HG02981 (cell line): ENCODE results near the gene FBXO38.

Source experiments
- ATAC-seq: cut with Tn5 transposase; IDR thresholded peaks from one replicate; pipeline ENCODE4 v1.9.1; 2021; ENCODE audit warnings: mild to moderate bottlenecking, moderate library complexity; ENCODE audit not compliant: unreplicated experiment

Gene FBXO38, protein sequence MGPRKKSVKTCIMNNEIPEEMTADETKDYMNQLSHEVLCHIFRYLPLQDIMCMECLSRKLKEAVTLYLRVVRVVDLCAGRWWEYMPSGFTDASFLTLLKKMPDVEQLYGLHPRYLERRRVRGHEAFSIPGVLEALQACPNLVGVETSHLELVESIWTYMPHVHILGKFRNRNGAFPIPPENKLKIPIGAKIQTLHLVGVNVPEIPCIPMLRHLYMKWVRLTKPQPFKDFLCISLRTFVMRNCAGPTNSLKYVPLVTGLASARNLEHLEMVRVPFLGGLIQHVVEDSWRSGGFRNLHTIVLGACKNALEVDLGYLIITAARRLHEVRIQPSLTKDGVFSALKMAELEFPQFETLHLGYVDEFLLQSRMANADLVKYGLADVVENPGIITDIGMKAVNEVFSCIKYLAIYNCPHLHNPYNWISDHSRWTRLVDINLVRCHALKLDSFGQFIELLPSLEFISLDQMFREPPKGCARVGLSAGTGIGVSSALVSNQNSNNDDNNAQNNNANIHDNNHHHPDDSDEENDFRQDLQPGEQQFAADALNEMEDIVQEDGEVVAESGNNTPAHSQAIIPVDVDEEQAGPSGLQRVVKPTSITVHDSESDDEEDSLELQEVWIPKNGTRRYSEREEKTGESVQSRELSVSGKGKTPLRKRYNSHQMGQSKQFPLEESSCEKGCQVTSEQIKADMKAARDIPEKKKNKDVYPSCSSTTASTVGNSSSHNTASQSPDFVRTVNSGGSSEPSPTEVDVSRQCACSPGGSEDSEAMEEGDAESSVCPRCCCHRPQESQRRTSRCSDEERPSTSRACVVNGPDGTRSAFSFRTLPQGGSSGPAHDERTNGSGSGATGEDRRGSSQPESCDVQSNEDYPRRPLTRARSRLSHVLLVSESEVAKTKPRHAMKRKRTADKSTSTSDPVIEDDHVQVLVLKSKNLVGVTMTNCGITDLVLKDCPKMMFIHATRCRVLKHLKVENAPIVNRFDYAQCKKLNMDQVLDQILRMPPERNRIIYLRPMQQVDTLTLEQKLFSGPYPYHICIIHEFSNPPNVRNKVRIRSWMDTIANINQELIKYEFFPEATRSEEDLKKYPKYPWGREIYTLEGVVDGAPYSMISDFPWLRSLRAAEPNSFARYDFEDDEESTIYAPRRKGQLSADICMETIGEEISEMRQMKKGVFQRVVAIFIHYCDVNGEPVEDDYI

DNA sequence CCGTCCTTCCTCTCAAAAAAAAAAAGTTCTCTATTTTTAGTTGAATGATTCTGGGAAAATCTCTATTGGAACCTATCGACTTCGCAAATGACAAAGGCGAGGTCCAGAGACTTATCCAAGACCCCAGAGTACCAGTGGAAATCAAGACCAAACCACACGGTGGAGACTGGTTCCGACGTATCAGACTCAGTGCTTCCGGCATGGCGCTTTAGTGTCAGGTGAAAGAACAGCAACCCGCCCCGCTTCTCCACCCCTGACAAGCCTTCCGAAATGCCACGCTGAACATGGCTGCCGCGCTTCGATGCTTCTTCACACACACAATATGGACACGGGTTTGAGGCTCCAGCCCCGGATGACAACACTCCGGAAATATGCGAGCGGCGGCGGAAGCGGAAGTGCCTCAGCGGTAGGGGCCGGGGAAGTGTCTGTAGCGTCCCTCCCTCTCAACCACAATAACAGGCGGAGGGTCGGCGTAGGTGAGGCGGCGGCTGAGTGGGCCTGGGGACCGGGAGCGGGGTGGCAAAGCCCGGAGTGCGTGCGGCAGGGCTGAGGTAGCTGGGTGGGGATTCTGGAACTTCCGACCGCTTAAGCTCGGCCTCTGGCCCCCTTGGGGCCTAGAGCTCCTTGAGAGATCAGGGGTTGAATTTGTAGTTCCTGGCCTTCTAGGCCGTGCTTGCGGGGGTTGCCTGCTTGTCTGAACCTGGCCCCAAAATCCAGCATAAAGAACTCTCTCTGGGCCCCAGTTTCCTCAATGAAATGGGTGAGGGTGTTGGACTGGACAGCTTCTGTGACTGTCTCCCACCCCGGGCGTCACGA, at the start of gene FBXO38:
Gene FBXO38 (plus strand): TSS at position 395 of the 816 bp plus-strand sequence. CDS start 10,819 bp downstream, outside the sequence.
- peak; percentile 98 for ATAC-seq

DNA sequence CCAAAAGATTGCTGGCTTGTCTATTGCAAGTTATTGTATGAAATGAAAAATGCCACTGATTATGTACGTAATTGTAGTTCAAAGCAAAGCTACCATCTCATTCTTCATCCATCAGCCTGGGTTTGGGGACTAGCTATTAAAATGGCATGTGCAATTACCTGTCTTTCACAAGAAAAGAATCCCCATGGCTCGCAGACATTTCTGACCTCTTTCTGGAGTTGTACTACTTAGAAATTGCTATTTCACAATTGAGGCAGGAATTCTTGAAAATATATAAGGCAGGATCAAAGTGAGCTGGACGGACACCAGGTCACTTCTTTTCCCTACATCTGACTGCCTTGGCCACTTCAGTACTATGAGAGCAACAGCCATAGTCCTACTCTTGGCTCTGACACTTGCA, 48.5 kb upstream of the FBXO38 start, which contains the start of gene SPINK9:
Gene SPINK9 (plus strand): TSS at position 301 of the 400 bp plus-strand sequence. CDS start 55 bp downstream, at position 356.
- no peak for ATAC-seq

DNA sequence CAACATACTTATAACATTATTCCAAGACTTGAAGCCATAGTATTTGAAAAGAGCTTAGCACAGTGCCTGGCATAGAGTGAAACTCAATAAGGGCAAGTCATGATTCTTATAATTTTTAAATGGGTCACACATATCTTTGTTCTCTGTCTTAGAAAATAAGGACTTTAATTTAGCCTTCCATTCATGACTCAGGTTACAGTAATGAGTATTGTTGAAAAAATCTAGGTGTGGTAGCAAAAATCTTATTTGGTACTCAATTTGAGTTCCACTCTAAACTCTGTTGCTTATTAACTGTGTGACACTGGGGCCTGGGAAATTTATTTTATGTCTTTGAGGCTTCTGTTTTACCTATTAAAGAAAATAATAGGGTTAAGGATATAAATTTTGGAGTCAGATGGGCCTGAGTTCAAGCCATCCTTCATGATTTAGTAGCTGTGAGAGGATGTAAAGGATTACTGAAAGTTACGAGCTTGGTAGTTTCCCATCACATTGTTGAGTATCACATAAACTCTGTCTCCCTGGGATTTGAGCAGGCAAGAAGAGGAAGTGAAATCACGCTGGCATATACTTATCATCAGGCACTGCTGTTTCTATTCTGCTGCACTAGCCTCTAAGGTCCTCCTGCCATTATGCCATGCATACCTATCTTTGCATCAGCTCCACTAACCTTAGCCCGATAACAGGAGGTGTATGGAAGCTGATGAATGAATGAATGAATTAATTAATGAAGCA, 46.9 kb upstream of the FBXO38 start:
- ATAC-seq, result peak; percentile 88

DNA sequence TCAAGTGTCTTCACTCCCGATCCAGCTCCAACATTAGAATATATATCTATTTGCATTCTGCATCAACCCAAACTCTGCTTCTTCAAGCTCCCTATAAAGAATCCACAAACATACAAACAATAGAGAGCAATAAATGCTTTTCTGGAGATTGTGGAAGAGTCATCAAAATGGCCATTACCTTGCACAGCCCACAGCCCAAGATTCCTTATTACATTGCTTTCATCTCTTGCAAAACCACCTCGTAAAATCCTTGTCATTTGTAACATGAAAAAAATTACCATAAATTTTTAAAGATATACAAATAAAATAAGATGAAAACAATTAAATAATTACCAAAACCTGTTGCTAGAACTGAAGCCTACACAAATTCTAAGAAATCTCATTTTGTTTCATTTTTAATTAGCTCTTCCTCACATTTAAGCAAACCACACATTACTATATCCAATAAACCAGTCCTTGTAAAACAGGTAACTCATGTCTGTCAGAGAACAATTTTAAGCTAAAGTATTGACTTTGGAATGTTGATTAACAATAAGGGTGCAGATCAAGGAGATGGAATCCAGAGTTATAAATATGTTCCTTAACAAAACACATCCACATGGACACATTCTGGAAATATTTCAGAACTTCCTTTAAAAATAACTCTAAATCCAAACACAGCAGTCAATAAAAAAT, 41.2 kb upstream of the FBXO38 start:
- no peak for ATAC-seq

DNA sequence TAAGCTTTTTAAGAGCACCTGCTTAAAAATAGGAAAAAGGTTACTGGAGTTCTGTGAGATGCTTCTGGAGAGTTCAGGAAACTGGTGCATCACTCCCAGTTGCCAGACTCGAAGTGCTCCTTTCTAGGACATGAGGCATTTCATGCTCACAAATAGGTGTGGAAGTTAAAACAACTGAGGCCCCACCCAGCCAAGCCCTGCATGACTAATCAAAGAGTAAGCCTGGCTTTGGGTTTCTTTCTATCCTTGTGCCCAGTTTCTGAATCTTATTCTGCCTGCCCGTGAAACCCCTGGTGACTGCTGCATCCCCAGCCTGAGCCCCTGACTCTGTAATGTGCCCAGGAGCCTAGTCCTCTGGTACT, 40.7 kb upstream of the FBXO38 start:
- no peak for ATAC-seq

DNA sequence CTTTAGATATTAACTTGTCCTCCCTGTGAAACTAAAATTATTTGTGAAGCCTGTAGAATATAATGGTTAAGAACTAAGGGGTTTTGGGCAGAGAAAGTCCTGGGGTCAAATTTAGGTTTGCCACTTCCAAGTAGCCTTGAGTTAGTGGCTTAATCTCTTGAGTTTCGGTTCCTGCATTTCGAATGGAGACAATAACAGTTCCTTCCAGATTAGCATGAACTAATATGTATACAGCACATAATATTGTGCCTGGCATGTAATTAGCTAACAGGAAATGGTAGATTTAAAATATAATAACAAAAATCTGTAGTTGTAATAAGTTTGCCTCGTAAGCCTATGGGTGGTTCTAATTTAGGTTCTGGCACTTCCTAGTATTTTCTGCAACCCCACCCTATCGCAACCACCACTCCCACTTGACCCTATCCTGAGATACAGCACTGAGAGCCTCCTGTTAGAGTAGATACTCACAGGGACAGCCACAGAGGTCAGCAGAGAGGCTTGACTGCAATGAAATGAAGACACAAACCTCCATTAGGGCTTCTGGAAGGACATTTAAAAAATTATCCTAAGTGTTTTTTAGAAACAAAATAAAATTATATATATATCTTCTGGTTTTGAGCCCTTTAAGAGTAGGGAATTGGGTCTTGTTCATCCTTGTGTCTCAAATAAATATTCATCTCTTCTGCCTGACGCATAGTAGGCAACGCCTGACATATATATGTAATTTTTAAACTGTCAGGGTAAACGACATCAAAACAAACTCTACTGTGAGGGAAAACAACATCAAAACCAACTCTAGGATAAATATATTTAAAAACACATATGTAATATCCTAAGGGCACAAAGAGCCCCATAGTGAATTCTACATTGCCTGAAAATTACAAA, 39.9 kb upstream of the FBXO38 start:
- no peak for ATAC-seq

DNA sequence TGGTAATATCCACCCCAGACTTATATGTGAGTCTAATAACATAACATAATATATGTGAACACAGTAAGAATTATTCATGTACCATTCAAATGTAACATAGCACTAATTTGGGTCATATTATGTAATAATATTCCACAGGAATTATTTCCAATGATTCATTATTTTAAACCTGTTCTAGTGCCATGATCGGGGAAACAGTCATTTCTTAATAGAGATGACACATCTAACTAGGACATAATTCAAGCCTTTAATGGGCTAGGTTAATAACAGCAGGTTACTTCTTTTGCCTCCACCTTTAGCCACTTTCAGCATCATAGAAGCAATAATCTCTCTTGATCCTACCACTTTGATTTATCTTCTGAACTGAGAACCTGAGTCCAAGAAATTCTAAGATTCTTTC, 36.1 kb upstream of the FBXO38 start:
- ATAC-seq, result no peak

DNA sequence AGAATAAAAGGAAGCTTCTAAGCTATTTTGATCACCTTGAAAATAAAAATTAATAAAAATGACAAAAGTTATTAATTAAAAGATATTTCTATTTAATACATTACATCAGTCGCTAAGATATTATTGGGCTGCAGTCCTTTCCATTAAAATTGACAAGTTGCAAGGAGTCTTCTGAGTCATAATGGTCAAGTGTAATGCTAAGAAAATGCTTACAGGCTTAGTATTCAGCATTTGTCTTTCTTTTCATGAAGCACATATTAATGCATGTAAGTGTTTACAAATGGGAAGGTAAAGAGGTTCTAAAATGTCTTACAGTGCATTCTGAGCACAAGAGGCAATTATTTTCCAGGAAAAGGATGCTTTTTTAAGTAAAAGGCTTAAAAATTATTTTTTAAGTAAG, 31.1 kb upstream of the FBXO38 start:
- ATAC-seq, result no peak

DNA sequence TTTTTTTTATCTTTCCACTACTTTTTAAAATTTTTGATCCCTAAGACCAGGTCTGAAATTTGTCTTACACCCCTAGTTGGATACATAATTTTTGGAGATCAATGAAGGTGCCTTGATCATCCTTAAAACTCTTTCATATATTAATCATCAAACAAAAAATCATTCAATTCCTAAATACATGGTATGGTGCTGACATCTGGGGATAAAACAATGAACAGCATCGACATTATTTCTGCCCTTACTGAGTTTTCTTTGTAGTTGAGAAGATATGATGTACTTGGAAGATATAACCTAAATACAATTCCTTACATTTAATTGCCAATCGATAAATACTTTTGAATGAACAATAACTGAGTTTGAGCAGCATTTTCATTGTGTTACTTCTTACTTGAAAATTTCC, 30.1 kb upstream of the FBXO38 start:
- ATAC-seq, result no peak

DNA sequence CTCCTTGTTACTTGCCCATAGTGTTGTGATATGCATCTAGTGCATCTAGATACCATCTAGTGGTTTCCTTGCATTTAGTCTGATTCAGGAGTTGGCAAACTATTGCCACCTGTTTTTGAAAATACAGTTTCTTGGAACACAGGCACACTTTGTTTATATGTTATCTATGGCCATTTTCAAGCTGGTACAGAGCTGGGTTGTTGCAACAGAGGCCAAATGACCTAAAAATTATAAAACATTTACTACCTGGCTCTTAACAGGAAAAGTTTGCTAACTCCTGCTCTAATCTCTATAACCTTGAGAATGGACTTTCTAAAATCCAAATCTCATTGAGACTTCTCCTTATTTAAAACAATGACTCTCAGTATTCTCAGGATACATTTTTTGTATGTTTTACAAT, 19.4 kb upstream of the FBXO38 start:
- no peak for ATAC-seq

DNA sequence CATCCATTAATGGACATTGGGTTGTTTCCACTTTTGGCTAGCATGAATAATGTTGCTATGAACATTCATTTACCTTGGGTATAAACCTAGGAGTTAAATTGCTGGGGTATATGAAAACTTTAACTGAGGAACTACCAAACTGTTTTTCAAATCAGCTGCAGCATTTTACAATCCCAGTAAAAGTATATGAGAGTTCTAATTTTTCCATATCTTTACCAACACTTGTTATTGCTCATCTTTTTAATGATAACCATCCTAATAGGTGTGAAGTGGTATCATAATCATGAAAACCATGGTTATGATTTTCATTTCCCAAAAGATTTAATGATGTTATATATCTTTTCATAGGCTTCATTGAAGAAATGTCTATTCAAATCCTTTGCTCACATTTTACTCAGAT, 15.5 kb upstream of the FBXO38 start:
- no peak for ATAC-seq

DNA sequence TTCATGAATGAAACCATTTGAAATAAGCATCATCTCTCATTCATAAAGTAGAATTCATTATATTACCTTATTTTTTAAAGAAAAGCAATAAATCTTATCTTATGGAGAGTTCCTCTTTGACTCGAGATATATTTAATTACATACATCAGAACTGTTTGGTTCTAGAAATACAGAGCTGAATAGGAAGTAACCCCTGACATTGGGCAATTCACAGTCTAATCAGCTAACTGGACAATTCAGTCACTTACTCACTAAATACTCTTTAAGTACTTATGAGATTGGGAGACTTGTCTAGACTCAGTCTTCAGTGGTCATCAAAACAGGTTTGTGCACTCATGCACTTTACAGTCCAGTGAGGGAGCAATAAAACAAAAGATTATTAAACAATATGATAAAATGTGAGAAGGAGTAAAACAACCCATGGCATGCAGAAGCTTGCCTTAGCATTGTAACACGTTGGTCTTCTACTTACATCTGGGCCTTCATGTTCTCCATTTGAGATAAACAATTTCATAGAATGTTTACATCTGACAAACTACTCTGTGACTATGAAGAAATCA, 11.5 kb upstream of the FBXO38 start:
- ATAC-seq, result no peak

DNA sequence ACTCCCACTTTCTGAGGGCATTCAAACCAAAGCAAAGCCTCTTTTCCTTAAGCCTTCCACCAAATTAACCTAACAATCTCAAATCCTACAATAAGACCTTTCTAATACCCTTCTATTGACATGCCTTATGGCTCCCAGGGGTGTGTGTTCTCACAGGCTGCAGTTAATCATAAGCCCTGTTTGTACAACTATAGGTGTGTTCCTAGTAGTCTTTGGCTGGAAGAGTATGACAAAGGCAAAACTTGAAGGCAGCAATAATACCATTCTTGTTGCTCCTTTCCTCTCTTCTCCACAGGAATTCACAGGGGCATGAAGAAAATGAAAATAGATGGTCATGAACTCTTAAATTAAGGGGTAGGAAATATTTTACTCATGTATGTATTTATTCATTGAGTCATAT, 10.9 kb upstream of the FBXO38 start:
- no peak for ATAC-seq

DNA sequence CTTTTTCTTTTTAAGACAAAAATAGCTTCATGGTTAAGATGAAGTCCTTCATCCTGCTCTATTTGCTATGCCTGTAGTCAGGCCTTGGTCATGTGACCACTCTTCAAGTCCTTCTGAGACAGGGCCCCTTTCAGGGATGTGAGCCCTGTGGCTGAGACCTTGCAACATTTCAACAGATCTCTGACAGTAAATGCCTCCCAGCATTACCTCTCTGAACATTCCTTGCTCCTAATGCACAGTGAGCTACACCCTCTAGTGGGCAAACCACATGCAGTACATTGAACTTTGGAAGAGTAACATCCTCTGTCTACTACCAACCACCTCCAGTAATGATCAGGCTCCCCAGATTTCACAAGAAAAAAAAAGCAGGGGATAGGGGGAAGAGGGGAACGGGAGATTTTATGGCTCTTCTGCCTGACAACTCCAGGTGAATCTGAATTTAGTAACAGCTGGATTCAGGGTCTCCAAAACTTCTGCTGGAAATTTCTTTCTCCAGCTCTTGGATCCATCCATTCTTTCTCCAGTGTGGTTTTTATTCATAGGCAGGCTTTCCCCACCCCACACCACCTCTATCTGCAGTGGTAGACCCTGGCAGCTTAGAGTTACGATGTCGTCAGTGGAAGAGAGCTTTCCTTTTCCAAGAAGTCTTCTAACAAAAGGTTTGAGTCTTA, 8.9 kb upstream of the FBXO38 start:
- ATAC-seq, result peak; percentile 94

DNA sequence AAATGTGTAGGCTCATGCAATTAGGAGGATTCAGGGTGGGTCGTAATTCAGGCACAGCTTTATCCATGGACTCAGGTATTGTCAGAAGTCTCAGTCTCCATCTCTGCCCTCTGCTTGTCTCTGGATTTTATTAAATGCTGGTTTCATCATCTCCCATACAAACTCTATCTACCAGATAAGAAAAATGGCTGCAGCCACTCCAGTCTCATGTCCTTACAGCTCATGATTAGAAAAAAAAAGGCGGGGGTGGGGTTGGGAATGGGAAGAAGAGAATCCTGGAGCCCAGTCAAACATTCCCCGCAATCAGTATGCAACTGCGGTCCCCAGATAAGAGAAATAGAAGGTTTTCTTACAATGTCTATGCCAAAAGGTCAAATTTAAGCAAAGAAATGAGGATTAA, 7.6 kb upstream of the FBXO38 start:
- ATAC-seq, result no peak

DNA sequence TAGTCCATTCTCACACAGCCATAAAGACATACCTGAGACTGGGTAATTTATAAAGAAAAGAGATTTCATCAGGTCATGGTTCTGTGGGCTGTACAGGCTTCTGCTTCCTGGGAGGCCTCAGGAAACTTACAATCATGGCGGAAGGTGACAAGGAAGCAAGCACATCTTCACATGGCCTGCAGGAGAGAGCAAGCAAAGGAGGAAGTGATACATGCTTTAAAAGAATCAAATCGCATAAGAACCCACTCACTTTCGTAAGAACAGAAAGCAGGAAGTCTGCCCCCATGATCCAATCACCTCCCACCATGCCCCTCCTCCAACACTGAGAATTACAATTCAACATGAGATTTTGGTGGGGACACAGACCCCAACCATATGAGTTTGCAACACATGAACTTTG, 5.1 kb upstream of the FBXO38 start:
- no peak for ATAC-seq

DNA sequence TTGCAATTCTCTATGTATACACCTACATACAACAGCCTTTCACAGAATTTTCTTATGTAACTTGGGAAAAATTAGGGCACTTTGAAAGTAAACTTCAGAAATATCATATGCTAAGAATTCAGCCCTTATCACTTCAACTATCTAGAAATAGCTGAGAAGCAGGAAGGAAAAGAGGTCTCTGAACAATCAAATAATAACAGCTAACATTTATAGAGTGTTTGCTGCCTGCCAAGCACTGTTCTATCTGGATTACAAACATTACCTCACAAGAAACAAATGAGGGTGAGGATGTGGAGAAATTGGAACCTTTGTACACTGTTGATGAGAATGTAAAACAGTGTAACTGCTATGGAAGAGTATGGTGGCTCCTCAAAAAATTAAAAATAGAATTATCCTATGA, 4.4 kb upstream of the FBXO38 start:
- ATAC-seq, result no peak
